Measurements from ENCODE around the gene VPS72.

The VPS72 gene

GRCh38 chr1:151132335-151133017 is 57.5 kb downstream of the VPS72 start:
- Histone ChIP-seq H3K9me2 (replicated peaks; ENCODE audit: low read depth, low read length) (no peaks in the 10 kb centered on the region), H3K4me1 (ENCODE audit: insufficient read depth, low read length, poor library complexity, severe bottlenecking) (no peaks in the 10 kb centered on the region), H3K27me3 (ENCODE audit: insufficient read depth, low read length, poor library complexity, severe bottlenecking) (no peaks in the 10 kb centered on the region), H3K36me3 (ENCODE audit: insufficient read depth, low read length) (no peaks in the 10 kb centered on the region), H3F3A (ENCODE audit: low read depth) (no peaks in the 10 kb centered on the region), H2AFZ (ENCODE audit: low read length) (no peak overlapping the region), H4K20me1 (ENCODE audit: insufficient read depth, low read length, poor library complexity, severe bottlenecking) (no peaks in the 10 kb centered on the region), H3K9me3 (ENCODE audit: insufficient read depth, low read depth, low read length) (no peaks in the 10 kb centered on the region), H3K4me3 (ENCODE audit: low read length, poor library complexity, severe bottlenecking) (no peak overlapping the region), H3K4me2 (ENCODE audit: low read depth, low read length, poor library complexity, severe bottlenecking) (no peak overlapping the region), H3K9ac (ENCODE audit: low read depth, low read length, poor library complexity, severe bottlenecking) (no peak overlapping the region), H3K79me2 (ENCODE audit: insufficient read depth, low read length) (no peaks in the 10 kb centered on the region)
- no peak for TF ChIP-seq EZH2phosphoT487 (IDR thresholded peaks at IDR 0.05; ENCODE audit: borderline replicate concordance)
- TF ChIP-seq CTCF (conservative IDR thresholded peaks at IDR 0.05; ENCODE audit: low read length): no peak

GRCh38 chr1:151131701-151132334 is 58.2 kb downstream of the VPS72 start:
- no peaks in the 10 kb centered on the region for H4K20me1 ChIP-seq (ENCODE audit: insufficient read depth, low read length, poor library complexity, severe bottlenecking)
- H3K9me2 ChIP-seq (replicated peaks; ENCODE audit: low read depth, low read length): no peaks in the 10 kb centered on the region
- no peaks in the 10 kb centered on the region for H3F3A ChIP-seq (ENCODE audit: low read depth)
- no peaks in the 10 kb centered on the region for H3K9me3 ChIP-seq (ENCODE audit: insufficient read depth, low read depth, low read length)
- TF ChIP-seq EZH2phosphoT487 (IDR thresholded peaks at IDR 0.05; ENCODE audit: borderline replicate concordance): no peak
- TF ChIP-seq CTCF (conservative IDR thresholded peaks at IDR 0.05; ENCODE audit: low read length): no peak
- H2AFZ ChIP-seq (ENCODE audit: low read length): no peak overlapping the region
- H3K36me3 ChIP-seq (ENCODE audit: insufficient read depth, low read length): no peaks in the 10 kb centered on the region
- H3K79me2 ChIP-seq (ENCODE audit: insufficient read depth, low read length): no peaks in the 10 kb centered on the region
- no peaks in the 10 kb centered on the region for H3K27me3 ChIP-seq (ENCODE audit: insufficient read depth, low read length, poor library complexity, severe bottlenecking)
- no peak overlapping the region for H3K4me2 ChIP-seq (ENCODE audit: low read depth, low read length, poor library complexity, severe bottlenecking)
- H3K9ac ChIP-seq (ENCODE audit: low read depth, low read length, poor library complexity, severe bottlenecking): no peak overlapping the region
- no peak overlapping the region for H3K4me3 ChIP-seq (ENCODE audit: low read length, poor library complexity, severe bottlenecking)
- H3K4me1 ChIP-seq (ENCODE audit: insufficient read depth, low read length, poor library complexity, severe bottlenecking): no peaks in the 10 kb centered on the region

DNA sequence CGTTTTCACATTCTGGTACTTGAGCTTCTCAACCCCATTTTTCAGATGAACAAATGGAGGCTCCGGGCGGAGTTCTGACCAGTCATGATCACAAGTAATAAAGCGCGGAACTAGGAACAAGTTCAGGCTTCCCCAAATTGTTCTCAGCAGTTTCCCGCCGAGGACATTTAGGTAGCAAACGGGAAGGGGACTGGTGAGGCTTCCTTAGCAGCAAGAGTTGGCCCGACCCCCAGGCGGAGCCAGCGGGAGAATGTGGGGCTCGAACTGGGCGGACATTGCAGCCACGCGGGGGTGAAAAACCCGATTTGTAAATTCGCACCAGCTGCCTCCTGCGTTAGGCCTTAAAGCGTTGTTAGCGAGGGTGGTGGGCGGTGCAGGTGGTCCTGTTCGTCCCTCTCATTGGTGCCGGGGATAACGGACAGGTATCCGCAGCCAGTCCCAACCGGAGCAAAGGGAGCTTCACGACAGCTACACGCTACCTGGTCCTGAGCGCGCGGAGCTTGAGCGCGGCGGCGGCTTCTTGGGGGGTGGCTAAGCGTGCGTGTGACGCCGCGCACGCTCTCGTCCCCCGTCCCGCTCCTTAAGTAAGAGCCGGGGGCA is 58.9 kb downstream of the VPS72 start:
- no peaks in the 10 kb centered on the region for H3K9me2 ChIP-seq (replicated peaks; ENCODE audit: low read depth, low read length)
- no peaks in the 10 kb centered on the region for H3K4me1 ChIP-seq (ENCODE audit: insufficient read depth, low read length, poor library complexity, severe bottlenecking)
- no peak overlapping the region for H2AFZ ChIP-seq (ENCODE audit: low read length)
- H3K79me2 ChIP-seq (ENCODE audit: insufficient read depth, low read length): no peaks in the 10 kb centered on the region
- H3F3A ChIP-seq (ENCODE audit: low read depth): no peaks in the 10 kb centered on the region
- no peak overlapping the region for H3K4me3 ChIP-seq (ENCODE audit: low read length, poor library complexity, severe bottlenecking)
- H3K36me3 ChIP-seq (ENCODE audit: insufficient read depth, low read length): no peaks in the 10 kb centered on the region
- H3K9ac ChIP-seq (ENCODE audit: low read depth, low read length, poor library complexity, severe bottlenecking): no peak overlapping the region
- H3K4me2 ChIP-seq (ENCODE audit: low read depth, low read length, poor library complexity, severe bottlenecking): no peak overlapping the region
- no peaks in the 10 kb centered on the region for H3K9me3 ChIP-seq (ENCODE audit: insufficient read depth, low read depth, low read length)
- TF ChIP-seq CTCF (conservative IDR thresholded peaks at IDR 0.05; ENCODE audit: low read length) (no peak), EZH2phosphoT487 (IDR thresholded peaks at IDR 0.05; ENCODE audit: borderline replicate concordance) (no peak)
- H4K20me1 ChIP-seq (ENCODE audit: insufficient read depth, low read length, poor library complexity, severe bottlenecking): no peaks in the 10 kb centered on the region
- H3K27me3 ChIP-seq (ENCODE audit: insufficient read depth, low read length, poor library complexity, severe bottlenecking): no peaks in the 10 kb centered on the region

All from Loucy (cell line).